HG03097 (cell line): Measurements from ENCODE around the gene AKR1C2.
"Not testable (repeated sequence)": the region's sequence is repeated elsewhere in the genome, so short reads cannot be mapped to it uniquely, and the experiment has no call there.

ENCODE experiments used
- ATAC-seq: cut with Tn5 transposase; IDR thresholded peaks from one replicate; pipeline ENCODE4 v1.9.1; 2021; ENCODE audit not compliant: unreplicated experiment, low FRiP score

AKR1C2 gene

DNA sequence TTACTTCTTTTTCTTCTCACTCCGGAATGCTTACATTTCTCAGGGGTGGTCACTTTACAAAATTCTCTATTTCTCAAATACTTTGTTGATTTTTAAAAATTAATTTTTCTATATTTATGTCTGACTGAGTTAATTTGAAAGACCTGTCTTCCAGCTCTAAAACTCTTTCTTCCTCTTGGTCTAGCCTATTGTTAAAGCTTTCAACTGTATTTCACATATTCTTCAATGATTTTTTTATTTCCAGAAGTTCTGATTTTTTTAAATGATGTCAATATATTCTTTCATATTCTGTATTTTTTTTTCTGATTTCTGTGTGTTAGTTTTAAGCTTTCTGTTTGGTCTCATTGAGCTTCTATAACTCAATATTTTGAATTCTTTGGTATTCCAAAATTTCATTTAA lies 27.3 kb upstream of the AKR1C2 start:
- no peak for ATAC-seq

DNA sequence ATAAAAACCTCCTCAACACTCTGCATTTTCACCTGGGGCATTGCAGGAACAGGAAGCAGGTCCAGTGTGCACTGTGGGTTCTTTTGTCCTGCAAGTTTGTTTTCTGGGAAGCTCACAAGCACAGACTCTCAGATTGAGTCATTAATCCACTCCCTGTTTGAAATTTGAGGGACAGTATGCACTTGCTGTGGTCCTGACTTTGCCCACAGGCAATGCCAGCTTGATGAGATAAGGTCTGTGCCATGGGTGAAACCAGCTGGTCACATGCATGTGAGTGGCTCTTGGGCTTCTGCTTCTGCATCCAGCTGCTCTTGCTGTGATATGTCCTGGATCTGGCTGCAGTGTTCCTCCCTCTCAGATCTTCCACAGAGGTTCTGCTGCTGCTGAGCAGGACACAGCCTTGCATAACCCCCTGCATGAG lies 21.8 kb upstream of the AKR1C2 start:
- not testable (repeated sequence) for ATAC-seq

DNA sequence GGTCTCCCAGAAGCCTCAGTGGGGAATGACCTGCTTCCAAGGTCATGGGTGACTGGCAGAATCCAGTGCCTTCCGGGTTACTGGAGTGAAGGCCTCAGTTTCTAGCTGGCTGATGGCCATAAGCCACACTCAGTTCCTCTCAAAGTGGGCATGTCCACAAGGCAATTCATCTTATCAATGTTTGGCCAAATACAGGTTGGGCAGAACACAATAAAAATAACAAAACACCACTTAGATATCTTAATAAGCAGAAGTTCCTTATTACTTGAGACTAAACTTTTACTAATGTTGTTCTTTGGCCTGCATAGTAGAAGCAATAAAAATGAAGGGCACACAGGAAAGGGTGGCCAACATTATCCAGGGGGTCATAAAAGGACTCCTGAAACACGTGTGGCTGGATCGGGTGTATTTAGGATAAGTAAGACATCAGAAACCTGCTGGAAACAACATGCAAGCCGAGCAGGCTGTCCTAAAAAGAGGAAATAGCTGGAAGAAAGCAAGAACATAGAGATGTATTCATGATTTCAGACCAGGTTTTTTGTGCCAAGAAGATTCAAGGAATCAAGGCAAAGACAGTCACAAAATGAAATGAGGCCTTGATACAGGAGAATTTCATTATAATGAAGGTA lies 19.6 kb upstream of the AKR1C2 start:
- ATAC-seq: no peak

GRCh38 chr10:5021624-5022290 lies 18.1 kb upstream of the AKR1C2 start:
- ATAC-seq: not testable (repeated sequence)

DNA sequence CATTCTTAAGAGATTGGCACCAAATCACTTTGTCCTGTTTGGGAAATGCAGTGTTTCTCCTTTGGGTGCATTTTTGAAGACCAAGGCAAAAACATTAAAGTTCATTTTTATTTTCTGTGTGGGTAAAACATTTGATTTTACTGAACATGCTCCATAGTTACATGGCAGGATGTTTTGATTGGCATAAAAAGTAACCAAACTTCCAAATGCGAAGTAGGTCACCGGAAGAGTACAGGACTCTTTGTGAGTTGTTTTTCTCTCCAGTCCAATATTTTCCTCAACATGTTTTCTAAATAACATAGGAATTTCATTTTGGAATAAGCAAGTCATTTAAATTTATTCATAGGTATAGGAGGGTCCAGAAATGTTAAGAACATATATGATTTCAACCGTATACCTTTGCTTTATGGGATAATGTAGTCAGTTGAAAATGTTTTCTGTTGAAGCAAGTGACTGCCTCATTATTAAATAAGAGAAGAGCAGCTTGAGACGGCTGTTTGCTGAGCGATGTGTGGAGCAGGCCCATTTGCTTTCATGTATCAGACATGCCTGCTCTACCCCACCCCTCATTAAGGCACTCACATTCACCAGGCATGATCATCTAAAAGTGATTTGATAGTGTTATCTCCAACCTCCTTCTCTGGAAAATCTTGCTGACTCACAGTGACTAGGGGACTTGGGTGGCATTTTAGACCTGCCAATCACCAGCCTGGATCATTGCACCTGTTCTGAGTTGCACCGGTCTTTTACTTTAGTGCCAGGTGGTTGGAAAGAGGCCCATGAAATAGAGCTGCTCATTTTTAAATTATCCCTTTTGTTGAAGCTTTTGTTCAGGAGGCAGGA lies 16.3 kb upstream of the AKR1C2 start:
- not testable (repeated sequence) for ATAC-seq

DNA sequence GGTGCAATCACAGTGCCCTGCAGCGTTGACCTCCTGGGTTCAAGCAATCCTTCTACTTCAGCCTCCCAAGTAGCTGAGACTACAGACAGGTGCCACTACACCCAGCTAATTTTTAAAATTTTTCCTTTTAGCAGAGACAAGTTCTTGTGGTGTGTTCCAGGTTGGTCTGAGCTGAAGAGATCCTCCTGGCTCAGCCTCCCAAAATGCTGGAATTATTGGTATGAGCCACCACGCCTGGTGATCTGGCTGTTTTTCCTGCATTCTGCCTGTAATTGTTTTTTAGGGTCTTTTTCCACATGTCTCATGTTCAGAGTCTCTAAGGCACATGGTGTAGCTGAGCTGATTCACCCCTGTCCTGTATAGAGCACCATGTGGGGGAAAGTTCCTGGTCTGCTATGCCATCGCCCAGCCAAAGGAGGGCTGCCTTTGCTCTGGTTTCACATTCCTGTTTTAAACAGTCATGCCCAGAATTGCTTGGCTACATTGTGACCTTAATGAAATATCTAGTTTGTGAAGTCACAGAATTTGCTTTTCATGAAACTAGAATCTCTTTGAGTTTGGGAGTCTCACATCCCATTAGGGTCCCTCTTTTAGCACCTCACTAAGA lies 15.1 kb upstream of the AKR1C2 start:
- not testable (repeated sequence) for ATAC-seq

- ATAC-seq: no peak
Measured at GRCh38 chr10:5018134-5018533, 14.5 kb upstream of the AKR1C2 start.

- no peak for ATAC-seq
Measured at GRCh38 chr10:5014936-5015335, 11.3 kb upstream of the AKR1C2 start.

GRCh38 chr10:5014200-5014910 lies 10.7 kb upstream of the AKR1C2 start:
- ATAC-seq: not testable (repeated sequence)

DNA sequence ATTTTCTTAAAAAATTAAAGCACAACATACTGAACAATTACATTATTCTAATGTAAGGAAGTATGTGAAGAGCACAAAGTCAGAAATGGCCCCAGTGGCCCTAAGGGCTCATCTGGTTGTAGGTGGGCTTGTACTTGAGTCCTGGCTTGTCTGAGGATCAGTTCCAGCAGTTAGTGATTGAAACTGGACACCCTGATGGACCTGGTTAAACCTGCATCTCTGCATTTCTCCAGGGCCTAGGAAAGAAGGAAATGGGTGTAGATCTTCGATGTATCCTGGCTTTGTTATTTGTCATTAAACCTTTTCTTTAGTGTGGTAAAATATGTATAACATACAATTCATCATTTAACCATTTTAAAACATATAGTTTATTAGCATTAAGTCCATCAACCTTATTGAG lies 9.7 kb upstream of the AKR1C2 start:
- no peak for ATAC-seq

GRCh38 chr10:5012595-5012994 lies 8.9 kb upstream of the AKR1C2 start:
- no peak for ATAC-seq

DNA sequence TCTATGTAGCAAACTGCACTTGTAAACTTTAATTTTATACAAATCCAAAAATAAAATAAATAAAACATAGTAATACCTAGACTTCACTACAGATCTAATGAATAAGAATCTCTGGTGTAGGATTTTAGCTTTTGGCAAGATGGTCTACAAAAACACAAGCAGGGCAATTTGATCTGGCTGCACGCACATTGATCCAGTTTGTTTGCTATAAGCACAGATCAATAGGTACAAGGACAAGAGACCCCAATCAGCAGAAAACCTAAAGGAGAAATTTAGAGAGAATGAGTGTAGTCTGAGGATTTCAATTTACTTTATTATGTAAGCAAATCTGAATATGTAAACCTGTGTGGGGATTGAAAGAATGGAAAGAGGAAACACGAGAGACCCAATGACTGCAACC lies 7.7 kb upstream of the AKR1C2 start:
- ATAC-seq: not testable (repeated sequence)

DNA sequence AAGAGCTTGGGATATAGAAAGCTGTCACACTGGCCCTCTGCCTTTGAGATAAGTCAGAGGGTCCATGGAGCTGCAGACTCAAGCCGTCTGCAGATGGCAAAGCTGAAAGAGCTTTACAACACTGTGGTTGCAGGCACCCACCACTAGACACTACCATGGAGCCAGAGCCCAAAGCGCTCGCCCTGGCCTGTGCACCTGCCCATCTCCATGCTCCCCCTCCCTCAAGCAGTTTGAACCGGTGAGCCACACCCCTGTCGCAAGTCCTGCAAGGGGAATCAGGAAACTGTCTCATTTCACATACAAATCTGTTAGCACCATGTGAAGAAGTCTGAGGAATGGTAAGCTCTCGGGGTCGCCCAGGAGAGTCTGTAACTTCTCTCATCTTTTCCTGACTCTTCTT lies 6.4 kb upstream of the AKR1C2 start:
- not testable (repeated sequence) for ATAC-seq

DNA sequence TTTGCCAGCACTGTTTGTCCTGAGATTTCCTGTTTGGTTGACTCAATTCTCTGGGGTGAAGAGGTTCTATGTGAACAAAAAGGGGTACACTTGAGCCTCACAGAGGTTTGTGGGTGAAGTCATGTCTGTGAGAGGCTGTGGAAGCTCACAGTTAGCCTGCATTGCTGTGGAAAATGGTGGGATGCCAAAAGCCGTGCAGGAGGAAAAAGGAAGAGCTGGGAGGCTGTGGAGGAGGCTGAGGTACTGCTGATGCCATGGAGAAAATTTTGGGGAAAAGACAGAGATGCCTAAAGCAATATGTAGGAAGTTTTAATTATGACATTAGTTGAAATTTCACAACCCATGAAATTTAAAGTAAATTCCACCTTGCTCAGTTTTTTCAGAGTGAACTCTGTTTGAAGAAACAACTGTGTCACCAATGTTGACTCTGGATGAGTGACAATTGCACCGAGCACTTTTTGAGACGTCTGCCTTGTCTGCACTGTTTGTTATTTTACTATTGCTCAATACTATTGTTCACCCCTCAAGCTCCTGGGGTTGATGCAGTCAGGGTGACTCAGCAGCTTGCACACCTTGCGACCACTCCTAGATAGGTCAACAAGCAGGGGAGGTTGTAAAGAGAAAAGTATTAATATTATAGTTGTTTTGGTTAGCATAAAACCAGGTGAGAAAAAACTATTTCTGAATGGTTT lies 5.3 kb upstream of the AKR1C2 start:
- ATAC-seq: not testable (repeated sequence)

DNA sequence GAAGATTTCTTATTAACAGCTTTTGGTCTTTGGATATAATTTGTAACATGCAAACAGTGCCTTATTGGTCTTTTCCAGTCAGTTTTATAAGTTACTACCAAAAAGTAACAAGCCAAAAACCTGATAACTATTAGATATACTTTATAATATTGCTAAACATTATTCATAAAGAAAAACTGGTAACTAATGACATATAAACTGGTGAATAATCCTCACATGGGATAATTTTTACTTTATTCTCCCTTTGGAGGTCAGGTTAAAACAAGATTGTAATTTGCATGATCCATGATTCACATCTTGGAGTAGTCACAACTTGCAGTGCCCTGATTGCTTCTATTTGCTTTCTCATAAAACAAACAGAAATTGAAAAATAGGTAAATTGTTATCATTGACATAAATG lies 844 bp upstream of the AKR1C2 start:
- not testable (repeated sequence) for ATAC-seq

DNA sequence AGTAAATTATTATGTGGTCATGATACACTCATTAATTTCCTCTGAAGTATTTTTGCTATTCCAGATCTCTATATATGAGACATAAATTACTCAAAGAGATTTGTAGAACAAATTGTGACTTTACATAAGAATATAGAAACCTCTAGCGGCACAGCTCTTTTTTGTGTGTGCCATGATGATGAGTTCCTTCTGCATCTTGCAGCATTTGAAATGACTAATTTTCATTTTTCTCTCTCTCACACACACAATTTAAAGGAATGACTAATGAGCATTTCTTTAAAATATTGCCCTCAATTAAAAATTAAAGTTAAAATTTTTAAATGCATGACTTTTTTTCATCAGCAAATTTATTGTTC lies 351 bp upstream of the AKR1C2 start:
- not testable (repeated sequence) for ATAC-seq

- ATAC-seq: no peak
Measured at GRCh38 chr10:5002013-5002727, 1.5 kb downstream of the AKR1C2 start.

GRCh38 chr10:4998671-4999070 lies 5.0 kb downstream of the AKR1C2 start:
- ATAC-seq: no peak

GRCh38 chr10:4994260-4994659 lies 9.4 kb downstream of the AKR1C2 start:
- not testable (repeated sequence) for ATAC-seq
